Activated CD8-positive, alpha-beta memory T cell treated with anti-CD3 and anti-CD28 coated beads for 1 hour (primary cell): ENCODE measurements around the gene RAB7A.

Source experiments
- DNase-seq, 2 donors: peaks; one replicate each; pipeline ENCODE4 v3.0.0-alpha.2; 2020; ENCODE audit warnings: low read depth in 1 of 2; ENCODE audit errors: extremely low read depth in 1 of 2

RAB7A gene

GRCh38 chr3:128787256-128788253 lies 61.6 kb downstream of the RAB7A start:
- no peak for DNase-seq

GRCh38 chr3:128788268-128788869 lies 62.4 kb downstream of the RAB7A start:
- no peak for DNase-seq

- DNase-seq: no peak
Measured at GRCh38 chr3:128794067-128794768, 68.2 kb downstream of the RAB7A start.

GRCh38 chr3:128794770-128795649 lies 69.0 kb downstream of the RAB7A start:
- peak; percentile 33 to 35 for DNase-seq

GRCh38 chr3:128799653-128800052 lies 73.7 kb downstream of the RAB7A start:
- DNase-seq: no peak

- no peak for DNase-seq
Measured at GRCh38 chr3:128800241-128801187, 74.5 kb downstream of the RAB7A start.

GRCh38 chr3:128801779-128802380 lies 75.9 kb downstream of the RAB7A start:
- no peak for DNase-seq

- no peak for DNase-seq
Measured at GRCh38 chr3:128803307-128803706, 77.3 kb downstream of the RAB7A start.

GRCh38 chr3:128804017-128804810 lies 78.2 kb downstream of the RAB7A start:
- DNase-seq: no peak

GRCh38 chr3:128804811-128805155 lies 78.8 kb downstream of the RAB7A start:
- no peak for DNase-seq

GRCh38 chr3:128805772-128806171 lies 79.8 kb downstream of the RAB7A start:
- no peak for DNase-seq

- no peak for DNase-seq
Measured at GRCh38 chr3:128806588-128806987, 80.6 kb downstream of the RAB7A start.

GRCh38 chr3:128807186-128807830 lies 81.3 kb downstream of the RAB7A start:
- no peak for DNase-seq

- no peak for DNase-seq
Measured at GRCh38 chr3:128808672-128809071, 82.7 kb downstream of the RAB7A start.

GRCh38 chr3:128813097-128813496 lies 87.1 kb downstream of the RAB7A start:
- DNase-seq: no peak

GRCh38 chr3:128814060-128814459 lies 88.1 kb downstream of the RAB7A start:
- DNase-seq: no peak

- no peak for DNase-seq
Measured at GRCh38 chr3:128814519-128815317, 88.7 kb downstream of the RAB7A start.
